WTC11 (cell line): ENCODE data around the gene ZBTB20.

Source experiments
- ATF1 ChIP-seq: sonication (generic); formaldehyde crosslinking; IDR thresholded peaks from 2 replicates; pipeline ENCODE4 v1.8.1; 2023; ENCODE audit warnings: mild to moderate bottlenecking, moderate library complexity, missing genetic modification reagents
- CREB1 ChIP-seq: sonication (generic); formaldehyde crosslinking; IDR thresholded peaks from 2 replicates; pipeline ENCODE4 v1.8.0; 2023; ENCODE audit warnings: mild to moderate bottlenecking, missing genetic modification reagents
- E2F4 ChIP-seq: sonication (generic); formaldehyde crosslinking; IDR thresholded peaks from 2 replicates; pipeline ENCODE4 v1.8.1; 2022; ENCODE audit warnings: low read depth, mild to moderate bottlenecking, moderate library complexity, missing genetic modification reagents, borderline replicate concordance
- IRF1 ChIP-seq: sonication (generic); formaldehyde crosslinking; IDR thresholded peaks from 2 replicates; pipeline ENCODE4 v1.8.0; 2023; ENCODE audit warnings: missing genetic modification reagents
- JUN ChIP-seq: sonication (generic); formaldehyde crosslinking; IDR thresholded peaks from 2 replicates; pipeline ENCODE4 v1.8.0; 2023; ENCODE audit warnings: mild to moderate bottlenecking, missing genetic modification reagents
- NFYB ChIP-seq: sonication (generic); formaldehyde crosslinking; conservative IDR thresholded peaks from 2 replicates; pipeline ENCODE4 v1.8.0; 2022; ENCODE audit warnings: low read depth, missing genetic modification reagents
- TEAD4 ChIP-seq: sonication (generic); formaldehyde crosslinking; IDR thresholded peaks from 2 replicates; pipeline ENCODE4 v1.8.0; 2022; ENCODE audit warnings: mild to moderate bottlenecking, missing genetic modification reagents
- TF ChIP-seq, protein P1 (sequence below): fragments of 200-600 bp; IDR thresholded peaks from 2 replicates; pipeline ENCODE4 v1.8.0; 2022; ENCODE audit warnings: antibody characterized with exemption
- TF ChIP-seq, protein P2 (sequence below): sonication (generic); formaldehyde crosslinking; conservative IDR thresholded peaks from 2 replicates; pipeline ENCODE4 v1.8.1; 2023; ENCODE audit warnings: mild to moderate bottlenecking, low read depth, missing genetic modification reagents, moderate library complexity

DNA sequence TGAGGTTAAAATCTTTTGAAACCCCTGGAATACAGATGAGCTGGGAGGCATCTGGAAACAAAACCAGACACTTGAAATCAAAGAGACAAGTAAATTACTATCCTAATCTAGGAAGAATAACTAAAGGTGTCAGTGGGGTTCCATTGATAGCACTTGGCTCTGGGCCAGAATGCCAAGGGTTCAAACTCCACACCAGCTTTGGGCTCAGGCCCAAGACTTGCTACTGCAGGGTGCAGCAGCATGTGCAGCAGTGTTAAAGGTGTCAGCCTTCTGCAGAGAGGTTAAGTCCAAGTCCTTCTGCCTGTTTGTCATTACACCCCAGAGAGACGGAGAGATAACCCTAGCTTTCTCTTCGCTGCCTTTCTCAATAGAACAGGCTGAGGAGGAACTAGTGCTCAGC, 579.3 kb downstream of the ZBTB20 start:
- TF ChIP-seq NFYB = no peak
- TF ChIP-seq, protein P1, sequence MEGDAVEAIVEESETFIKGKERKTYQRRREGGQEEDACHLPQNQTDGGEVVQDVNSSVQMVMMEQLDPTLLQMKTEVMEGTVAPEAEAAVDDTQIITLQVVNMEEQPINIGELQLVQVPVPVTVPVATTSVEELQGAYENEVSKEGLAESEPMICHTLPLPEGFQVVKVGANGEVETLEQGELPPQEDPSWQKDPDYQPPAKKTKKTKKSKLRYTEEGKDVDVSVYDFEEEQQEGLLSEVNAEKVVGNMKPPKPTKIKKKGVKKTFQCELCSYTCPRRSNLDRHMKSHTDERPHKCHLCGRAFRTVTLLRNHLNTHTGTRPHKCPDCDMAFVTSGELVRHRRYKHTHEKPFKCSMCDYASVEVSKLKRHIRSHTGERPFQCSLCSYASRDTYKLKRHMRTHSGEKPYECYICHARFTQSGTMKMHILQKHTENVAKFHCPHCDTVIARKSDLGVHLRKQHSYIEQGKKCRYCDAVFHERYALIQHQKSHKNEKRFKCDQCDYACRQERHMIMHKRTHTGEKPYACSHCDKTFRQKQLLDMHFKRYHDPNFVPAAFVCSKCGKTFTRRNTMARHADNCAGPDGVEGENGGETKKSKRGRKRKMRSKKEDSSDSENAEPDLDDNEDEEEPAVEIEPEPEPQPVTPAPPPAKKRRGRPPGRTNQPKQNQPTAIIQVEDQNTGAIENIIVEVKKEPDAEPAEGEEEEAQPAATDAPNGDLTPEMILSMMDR = no peak
- TF ChIP-seq, protein P2, sequence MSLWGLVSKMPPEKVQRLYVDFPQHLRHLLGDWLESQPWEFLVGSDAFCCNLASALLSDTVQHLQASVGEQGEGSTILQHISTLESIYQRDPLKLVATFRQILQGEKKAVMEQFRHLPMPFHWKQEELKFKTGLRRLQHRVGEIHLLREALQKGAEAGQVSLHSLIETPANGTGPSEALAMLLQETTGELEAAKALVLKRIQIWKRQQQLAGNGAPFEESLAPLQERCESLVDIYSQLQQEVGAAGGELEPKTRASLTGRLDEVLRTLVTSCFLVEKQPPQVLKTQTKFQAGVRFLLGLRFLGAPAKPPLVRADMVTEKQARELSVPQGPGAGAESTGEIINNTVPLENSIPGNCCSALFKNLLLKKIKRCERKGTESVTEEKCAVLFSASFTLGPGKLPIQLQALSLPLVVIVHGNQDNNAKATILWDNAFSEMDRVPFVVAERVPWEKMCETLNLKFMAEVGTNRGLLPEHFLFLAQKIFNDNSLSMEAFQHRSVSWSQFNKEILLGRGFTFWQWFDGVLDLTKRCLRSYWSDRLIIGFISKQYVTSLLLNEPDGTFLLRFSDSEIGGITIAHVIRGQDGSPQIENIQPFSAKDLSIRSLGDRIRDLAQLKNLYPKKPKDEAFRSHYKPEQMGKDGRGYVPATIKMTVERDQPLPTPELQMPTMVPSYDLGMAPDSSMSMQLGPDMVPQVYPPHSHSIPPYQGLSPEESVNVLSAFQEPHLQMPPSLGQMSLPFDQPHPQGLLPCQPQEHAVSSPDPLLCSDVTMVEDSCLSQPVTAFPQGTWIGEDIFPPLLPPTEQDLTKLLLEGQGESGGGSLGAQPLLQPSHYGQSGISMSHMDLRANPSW = no peak
- TF ChIP-seq TEAD4 (CRISPR knock-in tag) = no peak
- no peak for TF ChIP-seq JUN
- TF ChIP-seq CREB1 = no peak
- no peak for TF ChIP-seq ATF1 (CRISPR knock-in tag)
- TF ChIP-seq E2F4 = no peak
- no peak for TF ChIP-seq IRF1
